ENCODE data around the gene PUS1. TPM values are rescaled to one million over a fixed set of nuclear protein-coding genes. Genes with fewer than 3 reads are reported as not detected.

The PUS1 gene
- total and polyA plus RNA-seq, 3 experiments from 2014 or later = 25.0 to 107 (median 101) TPM

- peak overlapping the region in 1 of 8 donors; percentile 28 for H3K27ac Mint-ChIP-seq
- H3K4me3 Mint-ChIP-seq = no peak overlapping the region
- Histone ChIP-seq H3K4me1 (ENCODE audit: insufficient read depth, low read length) (no peaks in the 10 kb centered on the region), H3K4me3 (ENCODE audit: low read length) (no peak overlapping the region), H3K9me3 (ENCODE audit: low read length) (no peaks in the 10 kb centered on the region), H3K27me3 (ENCODE audit: insufficient read depth, low read length, poor library complexity, severe bottlenecking) (no peaks in the 10 kb centered on the region), H3K27ac (ENCODE audit: low read depth, low read length) (no peak overlapping the region), H3K36me3 (ENCODE audit: insufficient read depth, low read length) (peaks cover 34% of the 10 kb centered on the region)
- ChIA-PET POLR2A (no interaction called here), CTCF (no interaction called here)
- H3K4me1 Mint-ChIP-seq = peaks cover 0 to 1% (median 0%) of the 10 kb centered on the region in 3 donors
- peaks cover 27 to 81% (median 39%) of the 10 kb centered on the region in 3 donors for H3K36me3 Mint-ChIP-seq
- no peak for DNase-seq
- H3K9me3 Mint-ChIP-seq = no peaks in the 10 kb centered on the region
- H3K27me3 Mint-ChIP-seq = no peaks in the 10 kb centered on the region
Observed at GRCh38 chr12:131994589-131994988, 65.5 kb downstream of the PUS1 start.

Other genes with a start within 250 kb of the PUS1 start
- gene SFSWAP, start 218.2 kb upstream of the PUS1 start, total RNA-seq = 10 to 100 TPM; 63.3 to 65.2 TPM
- 22.6 TPM for gene SFSWAP, start 218.2 kb upstream of the PUS1 start, polyA plus RNA-seq
- gene MMP17, start 100.9 kb upstream of the PUS1 start, total RNA-seq = under 1 TPM in 1 of 2 experiments, not detected in 1; 0.29 TPM
- gene MMP17, start 100.9 kb upstream of the PUS1 start, polyA plus RNA-seq = not detected
- 10 to 100 TPM; 18.7 to 22.8 TPM for gene ULK1, start 34.7 kb upstream of the PUS1 start, total RNA-seq
- 0.98 TPM for gene ULK1, start 34.7 kb upstream of the PUS1 start, polyA plus RNA-seq
- 10 to 100 TPM; 47.9 to 48.8 TPM for gene EP400, start 20.7 kb downstream of the PUS1 start, total RNA-seq
- 4.3 TPM for gene EP400, start 20.7 kb downstream of the PUS1 start, polyA plus RNA-seq
- gene DDX51, start 215.0 kb downstream of the PUS1 start, total RNA-seq = 10 to 100 TPM; 35.2 to 36.4 TPM
- 14.1 TPM for gene DDX51, start 215.0 kb downstream of the PUS1 start, polyA plus RNA-seq
- gene NOC4L, start 215.2 kb downstream of the PUS1 start, total RNA-seq = 10 to 100 TPM; 55.7 to 56.0 TPM
- 25.1 TPM for gene NOC4L, start 215.2 kb downstream of the PUS1 start, polyA plus RNA-seq